Subcutaneous adipose tissue (tissue), 4 donors: ENCODE results near the gene KCTD13. TPM values are rescaled to one million over a fixed set of nuclear protein-coding genes. Genes with fewer than 3 reads are reported as not detected.

ENCODE experiments used
- CTCF ChIP-seq: fragments of 450-650 bp; IDR thresholded peaks from one replicate; pipeline ENCODE4 v1.5.1; 2016; ENCODE audit warnings: low read depth, mild to moderate bottlenecking, control low read depth, antibody characterized with exemption, moderate library complexity
- total RNA-seq, 4 donors: library from RNA; depleted of rRNA; stranded (reverse); fragments of >200 nt; gene quantifications; one replicate each; pipeline ENCODE4 v1.1.0, GENCODE V29; 2016

Gene KCTD13
- total RNA-seq, 4 donors from 2014 or later: 5.4 to 26.2 (median 23.3) TPM

GRCh38 chr16:29971304-29971703 lies 45.3 kb upstream of the KCTD13 start:
- no peak for TF ChIP-seq CTCF

GRCh38 chr16:29968205-29968604 lies 42.2 kb upstream of the KCTD13 start:
- no peak for TF ChIP-seq CTCF

GRCh38 chr16:29963021-29963743 lies 37.2 kb upstream of the KCTD13 start:
- TF ChIP-seq CTCF: no peak

- TF ChIP-seq CTCF: no peak
Measured at GRCh38 chr16:29962344-29962994, 36.4 kb upstream of the KCTD13 start.

GRCh38 chr16:29961479-29962343 lies 35.7 kb upstream of the KCTD13 start, which contains the start of gene TMEM219:
TMEM219 (plus strand) TSS chr16:29962079; CDS start chr16:29963144, 1,065 bp downstream.
- TF ChIP-seq CTCF: no peak

- no peak for TF ChIP-seq CTCF
Measured at GRCh38 chr16:29961127-29961478, 35.1 kb upstream of the KCTD13 start.

GRCh38 chr16:29959293-29959692 lies 33.3 kb upstream of the KCTD13 start:
- no peak for TF ChIP-seq CTCF
